HepG2 (cell line): ENCODE data around the gene PROP1. TPM values are rescaled to one million over a fixed set of nuclear protein-coding genes. Genes with fewer than 3 reads are reported as not detected.

Source experiments
- ATAC-seq: fragments of 200-7000 bp; cut with Tn5 transposase; 3 replicates; pipeline ENCODE4 v1.9.1; 2020; ENCODE audit warnings: mild to moderate bottlenecking, moderate library complexity
- BruUV-seq: library from RNA; stranded (reverse); fragments of 400-500 nt; replicated peaks from 2 replicates; lab custom pipeline; 2021; lab: Mats Ljungman, UMichigan
- CTCF ChIA-PET: fragments of 300-600 bp; formaldehyde crosslinking; extraction: SDS; loops from one replicate; lab custom pipeline; 2021; ENCODE audit warnings: low total read pairs, inconsistent platforms, low intra/inter-chr PET ratio; lab: Yijun Ruan, JAX
- POLR2A ChIA-PET: fragments of 350-600 bp; sonication (Branson Sonifier 250); formaldehyde crosslinking; loops from one replicate; lab custom pipeline; 2020; ENCODE audit warnings: antibody characterized with exemption, inconsistent platforms; lab: Yijun Ruan, JAX
- DNase-seq: peaks from one replicate; pipeline ENCODE4 v3.0.0-alpha.2; 2015; ENCODE audit warnings: low spot score
- FAIRE-seq: peaks from 3 replicates; lab custom pipeline; 2011; peaks lifted over from hg19 to GRCh38; lab: Jason Lieb, UNC
- H2AFZ ChIP-seq: one replicate; pipeline ENCODE4 v1.6.1; 2011; ENCODE audit warnings: low read length, inconsistent platforms
- H3K27ac ChIP-seq: fragments of 300-600 bp; 3 replicates; pipeline ENCODE4 v1.8.0; 2011; ENCODE audit warnings: mixed run types, mild to moderate bottlenecking, mixed read lengths, low read length, inconsistent platforms; ENCODE audit not compliant: insufficient read depth; ENCODE audit errors: extremely low read length
- H3K27me3 ChIP-seq, 2 experiments: fragments of 200-600 bp in 1 of 2; 2 replicates in 1 of 2; 3 replicates in 1 of 2; pipeline versions ENCODE4 v1.6.0 to v1.8.0; 2011; ENCODE audit warnings: low read length in 2 of 2, mild to moderate bottlenecking in 2 of 2, moderate library complexity in 2 of 2, inconsistent platforms in 1 of 2; ENCODE audit not compliant: insufficient read depth in 2 of 2, control insufficient read depth in 1 of 2
- H3K36me3 ChIP-seq, 2 experiments: fragments of 200-600 bp in 1 of 2; replicated peaks in 1 of 2; 2 replicates in 1 of 2; 3 replicates in 1 of 2; pipeline versions ENCODE4 v1.5.1 to v1.8.0; 2011; ENCODE audit warnings: low read length in 2 of 2, inconsistent platforms in 1 of 2; ENCODE audit not compliant: insufficient read depth in 2 of 2, control insufficient read depth in 1 of 2
- H3K4me1 ChIP-seq: 2 replicates; pipeline ENCODE4 v1.5.1; 2012; ENCODE audit warnings: low read length, inconsistent platforms; ENCODE audit not compliant: insufficient read depth
- H3K4me2 ChIP-seq: 2 replicates; pipeline ENCODE4 v1.6.0; 2011; ENCODE audit warnings: low read depth, low read length, inconsistent platforms
- H3K4me3 ChIP-seq, 3 experiments: fragments of 200-600 bp in 1 of 3; sonication (generic), shearing (Covaris generic) in 1 of 3; replicated peaks in 1 of 3; 2 replicates each; pipeline ENCODE4 v1.5.1; 2011 to 2016; ENCODE audit warnings: low read length in 3 of 3, inconsistent platforms in 2 of 3, low read depth in 2 of 3, mild to moderate bottlenecking in 2 of 3, control low read depth in 1 of 3, mixed read lengths in 1 of 3; ENCODE audit not compliant: insufficient read depth in 1 of 3
- H3K79me2 ChIP-seq: one replicate; pipeline ENCODE4 v1.6.1; 2011; ENCODE audit warnings: low read length, inconsistent platforms; ENCODE audit not compliant: insufficient read depth
- H3K9ac ChIP-seq: 2 replicates; pipeline ENCODE4 v1.6.0; 2011; ENCODE audit warnings: mild to moderate bottlenecking, low read depth, low read length, inconsistent platforms; ENCODE audit not compliant: insufficient read depth
- H3K9me3 ChIP-seq: 2 replicates; pipeline ENCODE4 v1.5.1; 2012; ENCODE audit warnings: mild to moderate bottlenecking, low read length
- H4K20me1 ChIP-seq: 2 replicates; pipeline ENCODE4 v1.6.0; 2011; ENCODE audit warnings: inconsistent platforms, mild to moderate bottlenecking, low read length, moderate library complexity; ENCODE audit not compliant: insufficient read depth
- GATAD2A ChIP-seq: IDR thresholded peaks from 2 replicates; pipeline ENCODE4 v1.6.1; 2016
- KDM4B ChIP-seq: sonication (generic); formaldehyde crosslinking; IDR thresholded peaks from 2 replicates; pipeline ENCODE4 v1.4.0; 2020; ENCODE audit warnings: missing genetic modification reagents
- MAFF ChIP-seq: IDR thresholded peaks from 2 replicates; pipeline ENCODE4 v1.6.1; 2011; ENCODE audit warnings: low read depth, low read length, improper control_type of control experiment
- NCOA5 ChIP-seq: sonication (generic); formaldehyde crosslinking; IDR thresholded peaks from 2 replicates; pipeline ENCODE4 v1.4.0; 2020; ENCODE audit warnings: missing genetic modification reagents
- RCOR2 ChIP-seq: IDR thresholded peaks from 2 replicates; pipeline ENCODE4 v1.6.1; 2016; ENCODE audit warnings: missing biosample characterization, missing genetic modification reagents
- SALL1 ChIP-seq: sonication (generic); formaldehyde crosslinking; IDR thresholded peaks from 2 replicates; pipeline ENCODE4 v1.8.0; 2022; ENCODE audit warnings: mild to moderate bottlenecking, missing genetic modification reagents
- SMARCC2 ChIP-seq: fragments of 450-650 bp; IDR thresholded peaks from 2 replicates; pipeline ENCODE4 v1.6.1; 2017; ENCODE audit warnings: antibody characterized with exemption, mild to moderate bottlenecking
- SNAPC2 ChIP-seq: sonication (generic); formaldehyde crosslinking; IDR thresholded peaks from 2 replicates; pipeline ENCODE4 v1.8.1; 2022; ENCODE audit warnings: mild to moderate bottlenecking, missing genetic modification reagents
- ZBTB8A ChIP-seq: sonication (generic); formaldehyde crosslinking; IDR thresholded peaks from 2 replicates; pipeline ENCODE4 v1.4.0; 2020; ENCODE audit warnings: mild to moderate bottlenecking, low read depth, missing genetic modification reagents, borderline replicate concordance
- ZKSCAN5 ChIP-seq: sonication (generic); formaldehyde crosslinking; IDR thresholded peaks from 2 replicates; pipeline ENCODE4 v1.5.1; 2020; ENCODE audit warnings: mild to moderate bottlenecking, missing genetic modification reagents
- ZNF775 ChIP-seq: sonication (generic); formaldehyde crosslinking; IDR thresholded peaks from 2 replicates; pipeline ENCODE4 v1.4.0; 2020; ENCODE audit warnings: missing genetic modification reagents, mild to moderate bottlenecking, moderate library complexity, borderline replicate concordance
- WGBS: methylation state at CpG from one replicate; pipeline ENCODE4 v1.1.6; 2017; ENCODE audit warnings: low lambda C conversion rate; 5-methylcytosine and 5-hydroxymethylcytosine counted together
- in situ Hi-C: cut with HindIII; loops from 2 replicates; pipeline ENCODE4 v1.10.0; 2017; ENCODE audit warnings: low pct_unique_long_range_greater_than_20kb; ENCODE audit not compliant: extremely low pct_ligation_motif_present
- intact Hi-C: fragments of 100-400 bp; cut with micrococcal nuclease; formaldehyde crosslinking; loops from one replicate; pipeline ENCODE4 v1.10.0; 2022; ENCODE audit not compliant: unreplicated experiment
- polyA plus RNA-seq, 8 experiments: library from polyadenylated mRNA; depleted of rRNA in 3 of 8; stranded (reverse) in 7 of 8; unstranded in 1 of 8; fragments of >200 nt; fragmentation: Illumina TruSeq in 4 of 8; extraction: Trizol in 4 of 8; gene quantifications; 2 replicates each; pipeline versions ENCODE4 v1.2.1 to v1.2.3, GENCODE V29; 2011 to 2016; ENCODE audit warnings: low read depth in 4 of 8, missing spikeins in 1 of 8, mixed read lengths in 1 of 8; ENCODE audit not compliant: insufficient read depth in 1 of 8
- total RNA-seq, 5 experiments: library from RNA; depleted of rRNA; stranded (reverse); fragments of >200 nt; fragmentation: Illumina TruSeq; extraction: Trizol; gene quantifications; 2 replicates each; pipeline ENCODE4 v1.2.3, GENCODE V29; 2016; ENCODE audit warnings: low read depth in 1 of 5
- TF ChIP-seq, protein P1 (sequence below): sonication (generic); formaldehyde crosslinking; IDR thresholded peaks from 2 replicates; pipeline ENCODE4 v1.5.0; 2020; ENCODE audit warnings: mild to moderate bottlenecking, missing genetic modification reagents
- TF ChIP-seq, protein P2 (sequence below): sonication (generic); formaldehyde crosslinking; IDR thresholded peaks from 2 replicates; pipeline ENCODE4 v1.5.1; 2020; ENCODE audit warnings: mild to moderate bottlenecking, missing genetic modification reagents
- TF ChIP-seq, protein P3 (sequence below): sonication (generic); formaldehyde crosslinking; IDR thresholded peaks from 2 replicates; pipeline ENCODE4 v1.4.0; 2020; ENCODE audit warnings: missing genetic modification reagents
- TF ChIP-seq, protein P4 (sequence below): sonication (generic); formaldehyde crosslinking; IDR thresholded peaks from 2 replicates; pipeline ENCODE4 v1.5.1; 2020; ENCODE audit warnings: missing genetic modification reagents, mild to moderate bottlenecking, borderline replicate concordance
- TF ChIP-seq, protein P5 (sequence below): sonication (generic); IDR thresholded peaks from 2 replicates; pipeline ENCODE4 v1.6.1; 2016; ENCODE audit warnings: low read depth, borderline replicate concordance

PROP1 gene
- total and polyA plus RNA-seq, 2 of the 13 experiments (the other 11 are each of a cell fraction or from before 2014, with no cell fraction given): not detected

DNA sequence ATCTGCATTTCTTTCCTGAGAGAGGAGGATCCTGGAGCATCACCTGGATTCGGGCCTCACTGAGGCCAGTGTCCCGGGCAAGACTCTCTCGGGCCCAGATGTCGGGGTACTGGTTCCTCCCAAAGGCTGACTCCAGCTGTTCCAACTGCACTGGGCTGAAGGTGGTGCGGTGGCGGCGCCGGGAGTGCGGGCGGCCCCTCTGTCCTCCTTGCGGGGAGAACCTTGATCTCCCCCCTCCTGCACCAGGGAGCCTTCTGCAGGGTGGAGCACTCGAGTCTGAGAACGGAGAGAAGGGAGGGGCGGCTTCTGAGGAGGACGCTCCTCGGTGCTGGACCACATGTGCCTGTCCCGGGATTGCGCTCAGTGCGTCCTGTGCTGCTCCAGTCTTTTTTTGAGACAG lies 2.0 kb downstream of the PROP1 start:
- TF ChIP-seq, protein P1, sequence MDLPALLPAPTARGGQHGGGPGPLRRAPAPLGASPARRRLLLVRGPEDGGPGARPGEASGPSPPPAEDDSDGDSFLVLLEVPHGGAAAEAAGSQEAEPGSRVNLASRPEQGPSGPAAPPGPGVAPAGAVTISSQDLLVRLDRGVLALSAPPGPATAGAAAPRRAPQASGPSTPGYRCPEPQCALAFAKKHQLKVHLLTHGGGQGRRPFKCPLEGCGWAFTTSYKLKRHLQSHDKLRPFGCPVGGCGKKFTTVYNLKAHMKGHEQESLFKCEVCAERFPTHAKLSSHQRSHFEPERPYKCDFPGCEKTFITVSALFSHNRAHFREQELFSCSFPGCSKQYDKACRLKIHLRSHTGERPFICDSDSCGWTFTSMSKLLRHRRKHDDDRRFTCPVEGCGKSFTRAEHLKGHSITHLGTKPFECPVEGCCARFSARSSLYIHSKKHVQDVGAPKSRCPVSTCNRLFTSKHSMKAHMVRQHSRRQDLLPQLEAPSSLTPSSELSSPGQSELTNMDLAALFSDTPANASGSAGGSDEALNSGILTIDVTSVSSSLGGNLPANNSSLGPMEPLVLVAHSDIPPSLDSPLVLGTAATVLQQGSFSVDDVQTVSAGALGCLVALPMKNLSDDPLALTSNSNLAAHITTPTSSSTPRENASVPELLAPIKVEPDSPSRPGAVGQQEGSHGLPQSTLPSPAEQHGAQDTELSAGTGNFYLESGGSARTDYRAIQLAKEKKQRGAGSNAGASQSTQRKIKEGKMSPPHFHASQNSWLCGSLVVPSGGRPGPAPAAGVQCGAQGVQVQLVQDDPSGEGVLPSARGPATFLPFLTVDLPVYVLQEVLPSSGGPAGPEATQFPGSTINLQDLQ: no peak
- TF ChIP-seq SMARCC2 (no peak), ZNF775 (CRISPR knock-in tag) (no peak), NCOA5 (no peak), GATAD2A (CRISPR knock-in tag) (no peak), ZKSCAN5 (no peak), MAFF (no peak), SNAPC2 (CRISPR knock-in tag) (no peak), RCOR2 (CRISPR knock-in tag) (no peak), KDM4B (CRISPR knock-in tag) (no peak), ZBTB8A (CRISPR knock-in tag) (no peak), SALL1 (CRISPR knock-in tag) (no peak)
- TF ChIP-seq, protein P2, sequence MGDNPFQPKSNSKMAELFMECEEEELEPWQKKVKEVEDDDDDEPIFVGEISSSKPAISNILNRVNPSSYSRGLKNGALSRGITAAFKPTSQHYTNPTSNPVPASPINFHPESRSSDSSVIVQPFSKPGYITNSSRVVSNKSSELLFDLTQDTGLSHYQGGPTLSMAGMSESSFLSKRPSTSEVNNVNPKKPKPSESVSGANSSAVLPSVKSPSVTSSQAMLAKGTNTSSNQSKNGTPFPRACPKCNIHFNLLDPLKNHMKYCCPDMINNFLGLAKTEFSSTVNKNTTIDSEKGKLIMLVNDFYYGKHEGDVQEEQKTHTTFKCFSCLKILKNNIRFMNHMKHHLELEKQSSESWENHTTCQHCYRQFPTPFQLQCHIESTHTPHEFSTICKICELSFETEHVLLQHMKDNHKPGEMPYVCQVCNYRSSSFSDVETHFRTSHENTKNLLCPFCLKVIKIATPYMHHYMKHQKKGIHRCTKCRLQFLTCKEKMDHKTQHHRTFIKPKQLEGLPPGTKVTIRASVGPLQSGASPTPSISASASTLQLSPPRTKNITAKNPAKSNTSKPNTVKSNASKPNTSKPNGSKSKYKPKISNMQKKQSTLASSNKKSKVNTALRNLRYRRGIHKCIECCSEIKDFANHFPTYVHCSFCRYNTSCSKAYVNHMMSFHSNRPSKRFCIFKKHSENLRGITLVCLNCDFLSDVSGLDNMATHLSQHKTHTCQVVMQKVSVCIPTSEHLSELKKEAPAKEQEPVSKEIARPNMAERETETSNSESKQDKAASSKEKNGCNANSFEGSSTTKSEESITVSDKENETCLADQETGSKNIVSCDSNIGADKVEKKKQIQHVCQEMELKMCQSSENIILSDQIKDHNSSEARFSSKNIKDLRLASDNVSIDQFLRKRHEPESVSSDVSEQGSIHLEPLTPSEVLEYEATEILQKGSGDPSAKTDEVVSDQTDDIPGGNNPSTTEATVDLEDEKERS: no peak
- TF ChIP-seq, protein P3, sequence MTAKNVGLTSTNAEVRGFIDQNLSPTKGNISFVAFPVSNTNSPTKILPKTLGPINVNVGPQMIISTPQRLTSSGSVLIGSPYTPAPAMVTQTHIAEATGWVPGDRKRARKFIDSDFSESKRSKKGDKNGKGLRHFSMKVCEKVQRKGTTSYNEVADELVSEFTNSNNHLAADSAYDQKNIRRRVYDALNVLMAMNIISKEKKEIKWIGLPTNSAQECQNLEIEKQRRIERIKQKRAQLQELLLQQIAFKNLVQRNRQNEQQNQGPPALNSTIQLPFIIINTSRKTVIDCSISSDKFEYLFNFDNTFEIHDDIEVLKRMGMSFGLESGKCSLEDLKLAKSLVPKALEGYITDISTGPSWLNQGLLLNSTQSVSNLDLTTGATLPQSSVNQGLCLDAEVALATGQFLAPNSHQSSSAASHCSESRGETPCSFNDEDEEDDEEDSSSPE (CRISPR knock-in tag): no peak
- TF ChIP-seq, protein P4, sequence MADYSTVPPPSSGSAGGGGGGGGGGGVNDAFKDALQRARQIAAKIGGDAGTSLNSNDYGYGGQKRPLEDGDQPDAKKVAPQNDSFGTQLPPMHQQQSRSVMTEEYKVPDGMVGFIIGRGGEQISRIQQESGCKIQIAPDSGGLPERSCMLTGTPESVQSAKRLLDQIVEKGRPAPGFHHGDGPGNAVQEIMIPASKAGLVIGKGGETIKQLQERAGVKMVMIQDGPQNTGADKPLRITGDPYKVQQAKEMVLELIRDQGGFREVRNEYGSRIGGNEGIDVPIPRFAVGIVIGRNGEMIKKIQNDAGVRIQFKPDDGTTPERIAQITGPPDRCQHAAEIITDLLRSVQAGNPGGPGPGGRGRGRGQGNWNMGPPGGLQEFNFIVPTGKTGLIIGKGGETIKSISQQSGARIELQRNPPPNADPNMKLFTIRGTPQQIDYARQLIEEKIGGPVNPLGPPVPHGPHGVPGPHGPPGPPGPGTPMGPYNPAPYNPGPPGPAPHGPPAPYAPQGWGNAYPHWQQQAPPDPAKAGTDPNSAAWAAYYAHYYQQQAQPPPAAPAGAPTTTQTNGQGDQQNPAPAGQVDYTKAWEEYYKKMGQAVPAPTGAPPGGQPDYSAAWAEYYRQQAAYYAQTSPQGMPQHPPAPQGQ (CRISPR knock-in tag): no peak
- TF ChIP-seq, protein P5, sequence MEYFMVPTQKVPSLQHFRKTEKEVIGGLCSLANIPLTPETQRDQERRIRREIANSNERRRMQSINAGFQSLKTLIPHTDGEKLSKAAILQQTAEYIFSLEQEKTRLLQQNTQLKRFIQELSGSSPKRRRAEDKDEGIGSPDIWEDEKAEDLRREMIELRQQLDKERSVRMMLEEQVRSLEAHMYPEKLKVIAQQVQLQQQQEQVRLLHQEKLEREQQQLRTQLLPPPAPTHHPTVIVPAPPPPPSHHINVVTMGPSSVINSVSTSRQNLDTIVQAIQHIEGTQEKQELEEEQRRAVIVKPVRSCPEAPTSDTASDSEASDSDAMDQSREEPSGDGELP: no peak
- ATAC-seq (no peak), DNase-seq (no peak), FAIRE-seq (no peak)
- WGBS: 57% methylated on average over 9 of the region's 19 CpGs
- H3K4me2 ChIP-seq: no peak overlapping the region
- H2AFZ ChIP-seq: no peak overlapping the region
- ChIA-PET CTCF (no interaction called here), POLR2A (no interaction called here)
- no peaks in the 10 kb centered on the region for H3K9me3 ChIP-seq
- no peak overlapping the region for H3K27ac ChIP-seq
- H3K79me2 ChIP-seq: no peaks in the 10 kb centered on the region
- H3K4me1 ChIP-seq: no peaks in the 10 kb centered on the region
- no peaks in the 10 kb centered on the region for H3K36me3 ChIP-seq
- intact Hi-C loops (no loop called here), in situ Hi-C loops (no loop called here)
- no peaks in the 10 kb centered on the region for H4K20me1 ChIP-seq
- H3K27me3 ChIP-seq: peaks cover 4 to 42% of the 10 kb centered on the region in 2 experiments
- BruUV-seq: no TSS peak
- H3K4me3 ChIP-seq: no peak overlapping the region
- H3K9ac ChIP-seq: no peak overlapping the region
